GM19455 (cell line): ENCODE results near the gene ARHGAP15.
A peak's percentile ranks its signal among the peaks of the same experiment; 100 is the strongest.
"Not testable (repeated sequence)": the region's sequence is repeated elsewhere in the genome, so short reads cannot be mapped to it uniquely, and the experiment has no call there.

Source experiments
- ATAC-seq: cut with Tn5 transposase; IDR thresholded peaks from one replicate; pipeline ENCODE4 v1.9.1; 2021; ENCODE audit not compliant: unreplicated experiment

The ARHGAP15 gene

DNA sequence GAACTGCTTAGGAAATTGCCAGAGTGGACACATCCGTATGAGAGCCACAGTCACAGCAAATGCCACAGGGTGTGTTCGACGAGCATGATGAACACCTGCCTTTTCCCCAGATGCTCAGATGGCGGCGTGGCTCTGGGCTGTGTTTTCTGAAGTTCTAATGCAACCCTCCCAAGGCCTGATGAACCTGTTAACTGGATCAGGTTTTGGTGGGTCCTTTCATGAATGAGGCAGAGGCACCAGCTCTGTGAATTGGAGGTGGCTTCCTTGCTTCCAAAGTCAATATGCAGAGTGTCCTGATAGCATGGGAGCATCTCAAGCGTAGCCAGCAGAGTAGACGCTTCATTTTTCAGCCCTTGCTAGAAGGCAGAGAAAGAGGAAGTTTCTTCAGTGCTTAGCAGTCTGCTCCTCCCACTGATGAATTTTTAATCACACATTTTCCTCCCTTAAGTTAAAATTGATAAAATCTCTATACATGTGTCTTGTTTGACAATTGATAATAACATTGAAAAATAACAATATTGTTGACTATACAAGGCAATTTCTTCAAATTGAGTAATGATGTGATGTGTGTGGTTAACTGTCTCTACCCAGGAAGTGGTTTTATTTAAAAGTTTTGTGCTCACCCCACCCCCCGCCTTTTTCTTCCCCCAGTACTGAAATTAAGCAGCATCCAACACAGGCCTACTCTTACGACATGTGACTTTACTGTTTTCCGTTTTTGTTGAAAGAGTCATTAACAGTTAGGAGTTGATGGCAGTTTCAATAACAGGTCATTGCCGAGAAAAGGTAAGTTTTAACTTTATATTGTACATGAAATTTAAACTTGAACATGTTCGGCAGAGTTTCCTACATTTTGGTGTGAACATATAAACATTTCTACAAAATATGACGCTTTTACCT, at the start of gene ARHGAP15:
TSS of gene ARHGAP15 (plus strand) at position 739 of the 900 bp plus-strand sequence.
- peak; percentile 92 for ATAC-seq

DNA sequence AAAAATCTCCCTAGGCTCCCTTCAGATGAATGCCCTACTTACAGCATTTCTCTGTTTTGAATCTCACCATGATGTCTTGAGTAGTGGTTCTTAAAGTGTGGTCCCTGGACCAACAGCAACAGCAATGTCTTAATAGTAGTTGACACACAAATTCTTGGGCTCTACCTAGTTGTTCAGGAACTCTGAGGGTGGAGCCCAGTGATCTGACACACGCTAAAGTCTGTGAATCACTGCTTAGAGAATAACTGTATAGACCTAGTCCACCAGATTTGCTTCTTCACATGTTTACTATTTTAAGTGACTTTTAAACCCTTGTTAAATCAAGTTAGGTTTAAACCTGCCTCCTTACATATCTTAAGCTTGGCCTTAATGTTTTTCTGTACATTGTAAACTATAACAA, 47.6 kb upstream of the ARHGAP15 start:
- ATAC-seq, result no peak

DNA sequence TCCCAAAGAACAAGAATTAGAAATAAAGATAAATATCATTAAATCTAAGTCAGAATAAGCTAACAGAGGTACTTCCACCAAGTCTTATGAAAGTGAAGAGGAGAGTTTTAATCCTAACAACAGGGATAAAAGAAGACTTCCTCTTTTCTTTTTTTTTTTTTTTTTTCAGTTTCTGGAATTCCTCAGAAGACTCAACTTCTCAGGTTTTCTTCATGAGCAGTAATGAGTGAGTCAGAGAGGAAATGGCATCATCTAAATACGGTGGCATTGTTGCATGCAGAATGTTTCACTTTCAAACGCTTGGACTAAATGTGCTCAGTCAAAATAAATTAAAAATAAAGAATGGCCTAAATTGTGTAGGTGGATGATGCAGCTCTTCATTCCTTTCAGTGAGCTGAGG, 45.6 kb upstream of the ARHGAP15 start:
- ATAC-seq, result no peak

DNA sequence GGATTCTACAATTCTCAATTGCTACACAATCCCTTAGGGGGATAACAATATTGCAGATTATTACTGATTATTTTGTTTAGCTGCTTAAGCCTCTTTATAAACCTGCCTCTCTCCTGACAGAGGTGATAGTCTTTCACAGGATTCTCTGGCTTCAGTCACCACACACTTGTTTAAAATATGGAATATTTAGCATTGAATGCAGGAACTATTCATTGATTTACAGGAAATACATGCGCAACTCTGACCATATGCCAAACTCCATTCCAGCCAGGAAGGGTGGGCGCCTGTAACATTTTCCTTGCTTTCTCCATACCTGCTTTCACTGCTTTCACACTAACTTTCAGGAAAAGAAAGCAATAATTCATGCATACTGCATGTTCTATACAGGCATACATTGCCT, 44.8 kb upstream of the ARHGAP15 start:
- ATAC-seq, result no peak

DNA sequence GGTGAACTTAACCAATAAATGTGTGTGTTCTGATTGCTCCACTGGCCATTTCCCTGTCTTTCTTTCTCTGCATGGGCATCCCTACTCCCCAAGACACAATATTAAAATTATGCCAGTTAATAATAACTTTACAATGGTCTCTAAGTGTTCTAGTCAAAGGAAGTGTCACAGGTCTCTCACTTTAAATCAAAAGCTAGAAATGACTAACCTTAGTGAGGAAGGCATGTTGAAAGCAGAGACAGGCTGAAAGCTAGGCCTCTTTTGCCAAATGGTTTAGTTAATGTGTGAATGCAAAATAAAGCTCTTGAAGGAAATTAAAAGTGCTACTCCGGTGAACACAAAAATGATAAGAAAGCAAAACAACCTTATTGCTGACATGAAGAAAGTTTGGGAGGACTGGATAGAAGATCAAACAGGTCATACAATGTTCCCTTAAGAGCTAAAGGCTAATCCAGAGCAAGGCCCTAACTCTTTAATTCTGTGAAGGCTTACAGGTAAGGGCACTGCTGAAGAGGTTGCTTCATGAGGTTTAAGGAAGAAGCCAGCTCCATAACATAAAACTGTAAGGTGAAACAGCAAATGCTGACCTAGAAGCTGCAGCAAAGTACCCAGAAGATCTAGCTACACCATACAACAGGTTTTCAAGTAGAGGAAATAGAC, 44.0 kb upstream of the ARHGAP15 start:
- no peak for ATAC-seq

DNA sequence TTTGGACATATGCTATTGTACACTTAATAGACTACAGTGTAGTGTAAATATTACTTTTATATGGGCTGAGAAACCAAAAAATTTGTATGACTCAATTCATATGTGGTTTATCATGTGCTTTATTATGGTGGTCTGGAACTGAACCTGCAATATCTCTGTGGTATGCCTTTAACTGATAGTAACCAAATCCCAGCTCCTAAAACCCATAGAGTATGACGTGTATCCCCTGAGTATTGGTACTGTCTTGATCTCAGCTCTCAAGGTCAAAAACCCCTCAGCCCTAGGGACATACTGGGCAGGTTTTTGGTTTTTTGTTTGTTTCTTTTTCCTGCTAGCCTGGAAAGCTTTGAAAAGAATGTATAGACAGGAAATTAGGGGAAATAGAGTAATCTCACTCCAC, 42.2 kb upstream of the ARHGAP15 start:
- ATAC-seq, result no peak

DNA sequence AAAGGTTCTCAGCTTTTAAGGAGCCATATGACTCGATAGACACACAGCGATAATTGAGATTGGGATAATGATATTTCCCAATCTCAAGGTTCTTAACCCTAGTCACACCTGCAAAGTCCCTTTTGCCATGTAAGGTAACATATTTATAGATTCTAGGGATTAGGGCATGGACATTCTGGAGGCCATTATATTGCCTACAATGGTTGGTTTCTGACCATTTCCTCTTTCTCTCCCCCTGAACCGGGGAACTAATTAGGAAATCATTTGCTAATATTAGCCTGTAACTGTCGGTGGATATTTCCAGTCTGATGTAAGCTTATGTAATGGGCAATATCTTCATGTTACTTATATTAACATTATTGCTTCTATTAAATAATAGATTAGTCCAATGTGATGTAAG, 40.8 kb upstream of the ARHGAP15 start:
- ATAC-seq, result no peak

DNA sequence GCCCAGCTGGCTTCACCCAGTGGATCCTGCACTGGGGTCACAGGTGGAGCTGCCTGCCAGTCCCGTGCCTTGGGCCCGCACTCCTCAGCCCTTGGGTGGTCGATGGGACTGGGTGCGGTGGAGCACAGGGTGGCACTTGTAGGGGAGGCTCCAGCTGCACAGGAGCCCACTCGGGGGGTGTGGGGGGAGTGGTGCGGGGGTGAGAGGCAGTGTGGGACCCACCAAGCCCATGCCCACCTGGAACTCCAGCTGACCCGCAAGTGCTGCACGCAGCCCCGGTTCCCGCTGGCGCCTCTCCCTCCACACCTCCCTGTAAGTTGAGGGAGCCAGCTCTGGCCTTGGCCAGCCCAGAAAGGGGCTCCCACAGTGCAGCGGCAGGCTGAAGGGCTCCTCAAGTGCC, 39.7 kb upstream of the ARHGAP15 start:
- not testable (repeated sequence) for ATAC-seq

DNA sequence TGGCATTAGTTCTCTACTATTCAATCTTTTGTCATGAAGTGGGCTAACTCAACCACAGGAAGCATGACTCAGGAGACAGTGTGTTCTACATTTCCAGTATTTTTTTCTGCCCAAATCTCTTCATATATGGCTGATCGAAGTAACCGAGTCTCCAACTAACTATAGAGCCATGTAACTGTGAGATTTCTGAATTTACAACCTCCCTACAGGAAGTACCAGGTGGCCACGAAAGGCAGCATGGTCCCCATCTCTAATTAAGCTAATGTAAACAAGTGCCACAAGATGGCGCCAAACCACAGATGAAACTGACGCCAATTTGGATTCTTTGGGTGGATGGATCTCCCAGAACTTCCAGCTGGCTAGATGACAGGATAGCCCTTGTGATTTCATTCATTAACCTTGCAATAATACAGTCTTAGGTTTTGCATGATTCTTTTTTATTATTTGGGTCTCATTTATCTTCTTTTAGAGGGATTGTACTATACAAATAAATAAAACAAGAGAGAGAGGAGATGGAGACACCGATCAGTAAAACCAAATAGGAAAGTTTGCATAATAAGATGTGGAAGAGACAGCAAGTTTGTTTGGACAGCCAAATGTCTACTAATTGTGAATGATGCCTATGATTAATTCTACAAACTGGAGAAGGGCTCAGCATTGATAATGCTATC, 18.3 kb upstream of the ARHGAP15 start:
- ATAC-seq, result peak; percentile 93

DNA sequence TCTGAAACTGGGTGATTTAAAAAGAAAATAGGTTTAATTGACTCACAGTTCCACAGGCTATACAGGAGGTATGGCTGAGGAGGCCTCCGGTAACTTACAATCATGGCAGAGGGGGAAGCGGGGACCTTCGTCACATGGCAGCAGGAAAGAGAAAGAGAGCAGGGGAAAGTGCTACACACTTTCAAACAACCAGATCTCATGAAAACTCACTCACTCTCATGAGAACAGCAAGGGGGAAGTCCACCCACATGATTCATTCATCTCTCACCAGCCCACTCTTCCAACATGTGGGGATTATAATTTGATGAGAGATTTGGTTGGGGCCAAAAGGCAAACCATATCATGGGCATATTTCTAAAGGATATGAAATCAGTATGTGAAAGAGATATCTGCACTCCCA, 12.0 kb upstream of the ARHGAP15 start:
- ATAC-seq, result no peak

DNA sequence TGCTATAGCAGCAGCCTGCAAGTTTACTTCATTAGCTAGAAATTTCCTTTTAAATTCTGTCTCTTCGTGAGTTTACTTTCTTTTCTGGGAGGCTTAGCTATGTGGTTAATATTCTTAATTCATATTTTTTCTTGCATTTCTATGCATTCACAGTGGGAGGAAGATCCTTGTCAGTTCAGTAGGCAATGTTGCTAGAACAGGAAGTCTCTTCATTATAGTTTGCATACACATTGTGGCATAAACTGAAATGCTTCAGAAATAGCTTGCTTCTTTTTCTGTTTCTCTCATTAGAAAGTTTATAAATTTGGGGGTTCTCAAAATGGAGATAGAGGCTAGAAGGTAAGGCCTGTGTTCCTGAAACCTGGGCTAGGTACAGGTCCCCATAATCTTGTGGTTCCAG, 8.1 kb upstream of the ARHGAP15 start:
- peak; percentile 85 for ATAC-seq

DNA sequence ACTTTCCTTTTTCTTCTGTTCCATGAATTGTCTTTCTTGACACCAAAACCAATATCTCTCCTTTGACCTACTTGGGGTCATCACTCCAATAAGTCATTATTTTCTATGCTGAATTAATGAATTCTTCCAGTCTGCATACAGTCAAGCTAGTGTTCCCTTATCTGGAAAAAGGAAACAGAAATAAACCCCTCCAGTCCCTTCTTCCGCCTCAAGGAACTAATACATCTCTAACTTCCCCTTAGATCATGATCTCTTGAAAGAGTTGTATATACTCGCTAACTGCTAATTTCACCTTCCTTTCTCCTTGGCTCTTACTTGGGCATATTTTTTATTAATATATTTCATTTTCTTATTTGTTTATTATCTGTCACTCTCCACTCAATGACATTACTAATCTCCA, 7.3 kb upstream of the ARHGAP15 start:
- no peak for ATAC-seq

DNA sequence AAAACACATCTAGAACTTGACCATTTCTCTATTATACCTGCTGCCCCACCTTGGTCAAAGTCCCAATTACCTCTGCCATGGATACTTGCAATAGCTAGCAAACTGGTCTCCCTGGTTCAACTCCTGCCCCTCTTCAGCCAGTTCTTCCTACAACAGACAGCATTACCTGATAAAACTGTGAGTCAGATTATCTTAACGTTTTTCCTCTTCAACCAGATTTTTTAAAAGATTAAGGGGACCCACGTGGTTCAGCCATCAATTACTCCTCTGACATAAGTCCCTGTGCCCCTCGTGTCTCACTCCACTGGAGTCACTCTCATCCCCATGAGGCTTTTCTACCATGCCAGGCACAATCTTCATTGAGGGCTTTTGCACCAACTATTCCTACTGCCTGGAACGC, 5.3 kb upstream of the ARHGAP15 start:
- no peak for ATAC-seq

DNA sequence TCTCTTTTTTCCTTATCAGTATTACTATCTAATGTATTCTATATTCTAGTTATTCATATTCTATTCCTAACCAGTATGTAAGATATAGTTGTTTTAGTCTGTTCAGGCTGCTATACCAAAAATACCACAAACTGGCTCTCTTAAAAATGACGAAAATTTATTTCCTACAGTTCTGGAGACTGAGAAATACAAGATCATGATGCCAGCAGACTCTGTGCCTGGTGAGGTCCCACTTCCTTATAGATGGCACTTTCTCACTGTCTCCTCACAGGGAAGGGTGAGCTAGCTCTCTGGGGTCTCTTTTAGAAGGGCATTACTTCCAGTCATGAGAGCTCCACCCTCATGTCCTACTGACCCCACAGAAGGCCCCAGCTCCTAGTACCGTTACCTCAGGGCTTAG, 4.8 kb upstream of the ARHGAP15 start:
- ATAC-seq, result no peak

DNA sequence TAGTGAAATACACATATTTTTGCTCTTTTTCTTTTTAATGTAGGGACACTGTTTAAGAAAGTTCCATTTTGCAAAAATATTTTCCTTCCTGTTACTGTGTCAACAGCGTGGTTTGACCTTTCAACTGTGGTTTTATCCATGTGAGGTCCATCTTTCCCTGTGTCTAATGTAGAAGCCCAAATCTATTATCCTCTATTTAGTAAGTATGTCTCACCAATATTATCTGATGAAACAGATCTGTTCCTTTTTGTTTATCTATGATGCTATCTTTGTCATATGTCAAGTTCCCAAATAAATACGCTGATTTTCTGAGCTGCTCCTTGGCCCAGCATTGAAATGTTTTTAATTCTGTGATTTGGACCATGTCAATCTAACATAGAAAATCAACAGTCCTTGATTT, 3.5 kb upstream of the ARHGAP15 start:
- ATAC-seq, result no peak

DNA sequence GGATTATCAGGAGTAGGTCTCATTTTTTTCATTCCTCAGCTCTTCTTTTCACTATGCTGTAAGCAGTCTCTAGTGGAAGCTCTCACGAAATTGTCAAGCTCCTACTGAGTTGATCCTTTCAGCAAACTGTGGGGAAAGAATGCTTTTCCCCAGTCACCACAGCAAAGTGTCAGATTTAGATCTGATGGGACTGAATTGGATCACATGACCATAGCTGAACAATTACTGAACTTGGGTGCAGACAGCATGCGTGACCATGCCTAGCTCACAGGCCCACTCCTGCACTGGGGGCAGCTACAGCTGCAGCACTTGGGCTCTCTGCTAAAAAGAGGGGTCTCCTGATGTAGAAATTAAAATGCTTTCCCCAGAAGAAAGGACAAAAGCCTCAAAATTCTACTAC, 3.1 kb downstream of the ARHGAP15 start:
- no peak for ATAC-seq

DNA sequence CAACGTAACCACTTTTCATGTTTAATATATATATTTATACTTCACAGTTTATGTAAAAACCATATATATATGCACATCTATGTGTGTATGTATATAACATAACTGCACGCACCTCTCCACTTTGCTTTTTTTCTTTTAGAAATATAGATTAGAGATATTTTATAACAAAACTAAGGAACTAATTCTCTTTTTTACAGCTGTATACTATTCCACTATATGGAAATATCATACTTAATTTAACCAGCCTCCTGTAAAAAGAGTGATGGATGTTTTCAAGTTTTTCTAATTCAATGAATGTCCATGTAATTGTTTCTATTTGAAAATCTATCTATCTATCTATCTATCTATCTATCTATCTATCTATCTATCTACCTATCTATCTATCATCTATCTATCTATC, 4.6 kb downstream of the ARHGAP15 start:
- no peak for ATAC-seq

DNA sequence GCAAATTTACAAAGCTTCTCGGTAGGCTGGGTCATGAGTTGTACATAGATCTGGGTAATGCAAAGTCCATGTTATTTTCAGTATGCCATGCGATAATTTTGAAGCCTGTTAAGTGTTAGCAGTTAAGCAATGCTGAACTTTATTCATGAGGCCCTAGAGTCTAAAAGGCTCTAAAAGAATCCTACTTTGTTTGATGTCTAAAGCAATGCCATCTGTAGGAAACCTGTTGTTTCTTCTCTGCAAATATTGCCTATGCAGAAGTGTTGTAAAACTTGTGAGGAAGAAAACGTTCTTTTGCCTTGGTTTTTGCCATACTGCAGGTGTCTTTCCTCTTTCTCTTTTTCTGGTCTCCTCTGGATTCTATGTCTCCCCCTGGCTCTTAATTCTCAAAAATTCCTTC, 9.1 kb downstream of the ARHGAP15 start:
- no peak for ATAC-seq

DNA sequence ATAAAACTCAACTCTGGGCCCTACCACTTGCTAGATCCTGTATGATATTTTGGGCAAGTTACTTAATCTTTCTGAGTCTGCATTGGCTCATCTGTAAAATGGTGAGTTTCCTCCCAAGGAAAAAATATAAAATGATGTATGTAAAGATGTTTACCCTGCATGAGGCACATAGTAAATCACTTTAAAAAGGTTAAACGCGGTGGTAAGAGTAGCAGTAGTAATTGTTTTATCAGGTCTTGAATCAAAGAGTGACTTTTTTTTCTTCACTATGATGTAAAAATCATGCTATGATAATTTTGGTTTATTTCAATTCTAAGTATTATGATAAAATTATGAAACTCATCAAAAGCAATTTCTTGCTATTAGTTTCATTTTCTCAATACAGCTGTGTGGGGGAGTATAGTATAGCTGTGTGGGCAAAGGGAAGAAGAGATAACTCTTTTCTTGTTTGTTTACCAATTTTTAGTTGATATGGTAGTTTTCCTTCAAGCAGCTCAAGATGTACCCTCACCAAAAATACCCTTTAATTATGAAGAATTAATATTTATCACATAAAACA, 10.7 kb downstream of the ARHGAP15 start:
- ATAC-seq, result peak; percentile 37

DNA sequence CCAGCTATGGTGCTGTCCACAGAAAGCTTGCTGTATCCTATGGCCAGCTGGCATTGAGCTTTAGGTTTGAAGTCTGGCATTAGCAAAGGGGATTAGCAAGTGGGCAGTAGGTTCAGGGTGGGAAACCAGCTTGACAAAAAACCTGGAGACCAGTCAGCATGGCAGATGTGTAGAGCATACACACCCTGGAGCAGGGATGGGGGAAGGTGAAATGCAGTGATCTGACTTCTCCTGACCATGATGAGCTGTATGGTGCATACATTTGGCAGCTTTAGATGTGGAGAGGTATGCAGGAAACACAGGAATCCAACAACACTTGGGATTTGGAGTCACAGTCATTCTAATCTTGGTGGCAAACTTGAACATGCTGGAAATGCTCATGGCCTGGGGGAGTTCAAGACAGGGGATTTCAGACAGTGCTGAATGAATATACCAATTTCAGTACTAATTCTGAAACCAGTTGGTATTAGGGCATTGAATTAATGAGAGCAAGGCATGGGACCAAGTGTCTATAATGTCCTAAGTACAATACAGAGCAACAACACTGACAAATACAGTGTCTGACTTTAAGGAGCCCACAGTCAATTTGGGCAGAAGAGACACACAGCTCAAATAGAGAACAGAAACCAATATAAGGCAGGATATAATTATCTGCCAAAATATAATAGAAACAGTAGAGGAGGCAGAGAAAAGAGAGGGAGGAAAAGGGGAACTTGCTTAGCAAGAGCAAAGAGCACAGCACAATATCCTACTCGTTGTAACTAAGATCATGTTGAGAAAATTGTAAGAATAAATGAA, 11.8 kb downstream of the ARHGAP15 start:
- ATAC-seq, result peak; percentile 71

DNA sequence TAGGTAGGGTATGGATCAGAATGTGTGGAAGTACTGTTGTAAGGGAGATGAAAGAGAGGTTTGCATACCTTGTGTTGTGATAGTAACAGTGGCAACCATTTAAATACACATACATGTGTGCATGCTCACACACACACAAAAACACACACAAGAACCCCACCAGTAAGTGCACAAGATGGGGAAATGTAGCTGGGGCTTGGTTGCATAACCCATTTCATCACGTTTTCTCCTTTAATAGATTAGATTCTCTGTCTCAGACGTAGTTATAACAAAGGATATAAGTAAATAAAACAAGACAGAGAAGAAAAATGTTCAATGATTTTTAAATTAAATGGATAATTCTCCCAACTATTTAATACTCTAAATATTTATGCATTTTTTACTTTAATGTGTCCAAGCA, 13.4 kb downstream of the ARHGAP15 start:
- no peak for ATAC-seq
